GM23338 (cell line): ENCODE results near the gene NAA30. TPM values are rescaled to one million over a fixed set of nuclear protein-coding genes. Genes with fewer than 3 reads are reported as not detected.

Source experiments
- ATAC-seq: fragments of 200-7000 bp; cut with Tn5 transposase; 3 replicates; pipeline ENCODE4 v1.9.1; 2020
- DNase-seq: peaks from one replicate; pipeline ENCODE4 v3.0.0-alpha.2; 2015; ENCODE audit warnings: low spot score
- H2AFZ ChIP-seq: fragments of 200-600 bp; sonication (generic); 2 replicates; pipeline ENCODE4 v1.8.0; 2016; ENCODE audit warnings: antibody characterized with exemption, mild to moderate bottlenecking, moderate library complexity
- H3F3A ChIP-seq: fragments of 200-600 bp; sonication (generic); replicated peaks from 2 replicates; pipeline ENCODE4 v1.8.0; 2017; ENCODE audit warnings: antibody characterized with exemption, mixed run types, low read depth
- H3K27ac ChIP-seq: fragments of 200-600 bp; sonication (generic); 2 replicates; pipeline ENCODE4 v1.6.1; 2016; ENCODE audit warnings: low read depth
- H3K27me3 ChIP-seq: fragments of 200-600 bp; sonication (generic); 2 replicates; pipeline ENCODE4 v1.8.0; 2016; ENCODE audit warnings: mild to moderate bottlenecking, mixed run types, moderate library complexity; ENCODE audit not compliant: insufficient read depth
- H3K36me3 ChIP-seq: fragments of 200-600 bp; sonication (generic); 2 replicates; pipeline ENCODE4 v1.8.0; 2016; ENCODE audit warnings: mild to moderate bottlenecking; ENCODE audit not compliant: insufficient read depth
- H3K4me1 ChIP-seq: fragments of 200-600 bp; sonication (generic); 2 replicates; pipeline ENCODE4 v1.8.0; 2016; ENCODE audit warnings: mild to moderate bottlenecking, moderate library complexity; ENCODE audit not compliant: insufficient read depth
- H3K4me2 ChIP-seq: fragments of 200-600 bp; sonication (generic); 2 replicates; pipeline ENCODE4 v1.7.1; 2017; ENCODE audit warnings: mixed run types
- H3K4me3 ChIP-seq: fragments of 200-600 bp; sonication (generic); 2 replicates; pipeline ENCODE4 v1.6.1; 2016; ENCODE audit warnings: mixed run types
- H3K79me2 ChIP-seq: fragments of 200-600 bp; sonication (generic); replicated peaks from 2 replicates; pipeline ENCODE4 v1.8.0; 2017; ENCODE audit warnings: mild to moderate bottlenecking; ENCODE audit not compliant: insufficient read depth
- H3K9me2 ChIP-seq: fragments of 200-600 bp; sonication (generic); 2 replicates; pipeline ENCODE4 v1.8.0; 2017; ENCODE audit not compliant: insufficient read depth
- H4K20me1 ChIP-seq: fragments of 200-600 bp; sonication (generic); replicated peaks from 2 replicates; pipeline ENCODE4 v1.8.0; 2017; ENCODE audit warnings: mild to moderate bottlenecking; ENCODE audit not compliant: insufficient read depth
- H3K27ac Mint-ChIP-seq: 2 replicates; pipeline ENCODE4 v1.8.0; 2020; ENCODE audit warnings: inconsistent platforms, mild to moderate bottlenecking, moderate library complexity, mixed read lengths
- H3K27me3 Mint-ChIP-seq: 3 replicates; pipeline ENCODE4 v1.8.0; 2022; ENCODE audit warnings: low read depth, mild to moderate bottlenecking, moderate library complexity, mixed read lengths, inconsistent platforms; ENCODE audit not compliant: insufficient read depth, poor library complexity
- H3K36me3 Mint-ChIP-seq: 3 replicates; pipeline ENCODE4 v1.8.0; 2021; ENCODE audit warnings: low read depth, mild to moderate bottlenecking, inconsistent platforms, moderate library complexity, mixed read lengths
- H3K4me1 Mint-ChIP-seq: 3 replicates; pipeline ENCODE4 v1.8.0; 2020; ENCODE audit warnings: mild to moderate bottlenecking, inconsistent platforms, mixed read lengths
- H3K4me3 Mint-ChIP-seq: 3 replicates; pipeline ENCODE4 v1.8.0; 2021; ENCODE audit warnings: moderate library complexity, mild to moderate bottlenecking, inconsistent platforms, mixed read lengths
- H3K9me3 Mint-ChIP-seq: 3 replicates; pipeline ENCODE4 v1.8.0; 2020; ENCODE audit warnings: moderate library complexity, mild to moderate bottlenecking, inconsistent platforms, mixed read lengths
- CREB1 ChIP-seq: fragments of 250-450 bp; sonication (Bioruptor Pico); IDR thresholded peaks from 2 replicates; pipeline ENCODE4 v1.5.0; 2020; ENCODE audit warnings: low read depth, mild to moderate bottlenecking, moderate library complexity
- CTCF ChIP-seq, 2 experiments: fragments of 200-600 bp in 1 of 2; sonication (generic) in 1 of 2; conservative IDR thresholded peaks; 2 replicates each; pipeline versions ENCODE4 v1.5.1 to v1.6.1; 2016 to 2017; ENCODE audit warnings: antibody characterized with exemption in 2 of 2, low read depth in 2 of 2, mild to moderate bottlenecking in 2 of 2, moderate library complexity in 1 of 2
- ETS1 ChIP-seq: IDR thresholded peaks from 2 replicates; pipeline ENCODE4 v1.6.1; 2016; ENCODE audit warnings: antibody characterized with exemption
- EZH2 ChIP-seq: fragments of 200-600 bp; sonication (generic); IDR thresholded peaks from one replicate; pipeline ENCODE4 v1.8.0; 2017; ENCODE audit warnings: antibody characterized with exemption, mild to moderate bottlenecking, low read depth; ENCODE audit not compliant: unreplicated experiment
- EZH2phosphoT487 ChIP-seq: fragments of 200-600 bp; sonication (generic); IDR thresholded peaks from one replicate; pipeline ENCODE4 v1.8.1; 2018; ENCODE audit warnings: antibody characterized with exemption; ENCODE audit not compliant: unreplicated experiment
- JUNB ChIP-seq: IDR thresholded peaks from one replicate; pipeline ENCODE4 v1.6.1; 2016; ENCODE audit warnings: antibody characterized with exemption; ENCODE audit not compliant: unreplicated experiment
- NANOG ChIP-seq: IDR thresholded peaks from 2 replicates; pipeline ENCODE4 v1.6.1; 2016; ENCODE audit warnings: antibody characterized with exemption, borderline replicate concordance
- POLR2AphosphoS5 ChIP-seq: IDR thresholded peaks from 2 replicates; pipeline ENCODE4 v1.6.1; 2016; ENCODE audit warnings: antibody characterized with exemption, low read depth
- REST ChIP-seq: IDR thresholded peaks from one replicate; pipeline ENCODE4 v1.6.1; 2018; ENCODE audit warnings: antibody characterized with exemption; ENCODE audit not compliant: unreplicated experiment
- STAT1 ChIP-seq: IDR thresholded peaks from one replicate; pipeline ENCODE4 v1.6.1; 2016; ENCODE audit warnings: antibody characterized with exemption; ENCODE audit not compliant: unreplicated experiment
- ZNF114 ChIP-seq: fragments of 250-450 bp; sonication (Bioruptor Pico); IDR thresholded peaks from 2 replicates; pipeline ENCODE4 v1.5.0; 2020; ENCODE audit warnings: mild to moderate bottlenecking, moderate library complexity
- ZNF331 ChIP-seq: fragments of 250-450 bp; sonication (Bioruptor Pico); IDR thresholded peaks from 2 replicates; pipeline ENCODE4 v1.5.0; 2020; ENCODE audit warnings: low read depth, mild to moderate bottlenecking, moderate library complexity
- ZNF462 ChIP-seq: fragments of 250-450 bp; sonication (Bioruptor Pico); IDR thresholded peaks from 2 replicates; pipeline ENCODE4 v1.5.0; 2020; ENCODE audit warnings: mild to moderate bottlenecking, moderate library complexity
- polyA plus RNA-seq: library from polyadenylated mRNA; unstranded; fragments of >200 nt; fragmentation: Nextera tagmentation; extraction: Ambion mirVana; gene quantifications from 2 replicates; pipeline ENCODE4 v1.2.1, GENCODE V29; 2016
- total RNA-seq: library from RNA; depleted of rRNA; stranded (reverse); fragments of >200 nt; shearing (Covaris generic); gene quantifications from 2 replicates; pipeline ENCODE4 v1.2.3, GENCODE V29; 2014

The NAA30 gene
- total and polyA plus RNA-seq, 2 experiments from 2014 or later: 7.5 to 27.1 TPM

- Histone ChIP-seq H3K79me2 (no peaks in the 10 kb centered on the region), H3K9me2 (no peaks in the 10 kb centered on the region), H3F3A (no peaks in the 10 kb centered on the region), H2AFZ (no peak overlapping the region), H3K4me2 (no peak overlapping the region), H3K36me3 (no peaks in the 10 kb centered on the region), H3K4me3 (no peak overlapping the region), H3K27ac (no peak overlapping the region), H4K20me1 (no peaks in the 10 kb centered on the region), H3K4me1 (0 out of 2 replicates have a peak, but pooled peaks cover 5% of the 10 kb centered on the region), H3K27me3 (peaks cover 5% of the 10 kb centered on the region; the same call in 1 of the 2 replicates)
- H3K9me3 Mint-ChIP-seq: no peaks in the 10 kb centered on the region
- H3K4me1 Mint-ChIP-seq: peaks cover 17% of the 10 kb centered on the region
- peaks cover 2% of the 10 kb centered on the region for H3K27me3 Mint-ChIP-seq
- DNase-seq (no peak), ATAC-seq (no peak)
- no peak for TF ChIP-seq STAT1
- TF ChIP-seq EZH2: no peak
- no peak for TF ChIP-seq ETS1
- TF ChIP-seq JUNB: no peak
- TF ChIP-seq POLR2AphosphoS5: no peak
- no peak for TF ChIP-seq EZH2phosphoT487
- no peak for TF ChIP-seq CTCF (conservative IDR thresholded peaks at IDR 0.05; ENCODE audit: low read depth in 2 of 2)
- TF ChIP-seq REST: no peak
- TF ChIP-seq NANOG: no peak
- TF ChIP-seq ZNF462 (CRISPR knock-in tag): no peak
- no peak for TF ChIP-seq CREB1 (CRISPR knock-in tag)
- TF ChIP-seq ZNF331: no peak
- TF ChIP-seq ZNF114 (CRISPR knock-in tag): no peak
- H3K27ac Mint-ChIP-seq: no peak overlapping the region
- H3K4me3 Mint-ChIP-seq: no peak overlapping the region
- no peaks in the 10 kb centered on the region for H3K36me3 Mint-ChIP-seq
Observed at GRCh38 chr14:57378661-57379060, 11.7 kb upstream of the NAA30 start.
